ENCODE measurements around the gene TRA2B. TPM values are rescaled to one million over a fixed set of nuclear protein-coding genes. Genes with fewer than 3 reads are reported as not detected.

Gene TRA2B
- total RNA-seq, 2 donors from 2014 or later: 164 to 269 TPM

- Mint-ChIP-seq H3K9me3 (peaks cover 0 to 21% of the 10 kb centered on the region in 2 donors), H3K36me3 (peaks cover under 1 to 6% of the 10 kb centered on the region in 2 donors), H3K27ac (no peak overlapping the region)
- DNase-seq (ENCODE audit: low spot score in 2 of 2) (no peak), ATAC-seq (peak; percentile 24 to 30)
Observed at GRCh38 chr3:185960522-185961288, 22.9 kb upstream of the TRA2B start.

GRCh38 chr3:185959609-185960521 is 22.1 kb upstream of the TRA2B start:
- H3K36me3 Mint-ChIP-seq: peaks cover 0 to 6% of the 10 kb centered on the region in 2 donors
- ATAC-seq (peak; percentile 64 to 77), DNase-seq (ENCODE audit: low spot score in 2 of 2) (no peak)
- H3K27ac Mint-ChIP-seq: no peak overlapping the region
- peaks cover 0 to 19% of the 10 kb centered on the region in 2 donors for H3K9me3 Mint-ChIP-seq

- Mint-ChIP-seq H3K27ac (peak overlapping the region in 1 of 2 donors; percentile 78), H3K36me3 (peaks cover 0 to 6% of the 10 kb centered on the region in 2 donors), H3K9me3 (peaks cover 0 to 14% of the 10 kb centered on the region in 2 donors)
- DNase-seq (ENCODE audit: low spot score in 2 of 2) (no peak), ATAC-seq (no peak)
Observed at GRCh38 chr3:185958626-185959025, 20.8 kb upstream of the TRA2B start.

GRCh38 chr3:185956244-185956643 is 18.4 kb upstream of the TRA2B start:
- no peak for ATAC-seq
- DNase-seq (ENCODE audit: low spot score in 2 of 2): no peak
- Mint-ChIP-seq H3K9me3 (peaks cover 0 to 14% of the 10 kb centered on the region in 2 donors), H3K27ac (no peak overlapping the region), H3K36me3 (peaks cover 0 to 6% of the 10 kb centered on the region in 2 donors)

- H3K36me3 Mint-ChIP-seq: peaks cover 0 to 6% of the 10 kb centered on the region in 2 donors
- DNase-seq (ENCODE audit: low spot score in 2 of 2) (no peak), ATAC-seq (no peak)
- H3K27ac Mint-ChIP-seq: no peak overlapping the region
- peaks cover 0 to 14% of the 10 kb centered on the region in 2 donors for H3K9me3 Mint-ChIP-seq
Observed at GRCh38 chr3:185954366-185954723, 16.5 kb upstream of the TRA2B start.

GRCh38 chr3:185950728-185951127 is 12.9 kb upstream of the TRA2B start:
- no peaks in the 10 kb centered on the region for H3K36me3 Mint-ChIP-seq
- DNase-seq (ENCODE audit: low spot score in 2 of 2) (no peak), ATAC-seq (no peak)
- H3K27ac Mint-ChIP-seq: no peak overlapping the region
- H3K9me3 Mint-ChIP-seq: no peaks in the 10 kb centered on the region

- Mint-ChIP-seq H3K36me3 (no peaks in the 10 kb centered on the region), H3K9me3 (no peaks in the 10 kb centered on the region), H3K27ac (no peak overlapping the region)
- no peak for DNase-seq (ENCODE audit: low spot score in 2 of 2)
- ATAC-seq: no peak
Observed at GRCh38 chr3:185949515-185949914, 11.7 kb upstream of the TRA2B start.

- H3K36me3 Mint-ChIP-seq: no peaks in the 10 kb centered on the region
- no peak for ATAC-seq
- no peak for DNase-seq (ENCODE audit: low spot score in 2 of 2)
- H3K27ac Mint-ChIP-seq: no peak overlapping the region
- H3K9me3 Mint-ChIP-seq: no peaks in the 10 kb centered on the region
Observed at GRCh38 chr3:185948292-185948691, 10.5 kb upstream of the TRA2B start.

- DNase-seq (ENCODE audit: low spot score in 2 of 2) (no peak), ATAC-seq (peak; percentile 43 to 49)
- H3K36me3 Mint-ChIP-seq: no peaks in the 10 kb centered on the region
- H3K9me3 Mint-ChIP-seq: no peaks in the 10 kb centered on the region
- no peak overlapping the region for H3K27ac Mint-ChIP-seq
Observed at GRCh38 chr3:185943760-185944106, 5.9 kb upstream of the TRA2B start.

GRCh38 chr3:185942907-185943759 is 5.3 kb upstream of the TRA2B start:
- peaks cover 2 to 4% of the 10 kb centered on the region in 2 donors for H3K36me3 Mint-ChIP-seq
- DNase-seq (ENCODE audit: low spot score in 2 of 2): peak; percentile 83 to 84
- H3K27ac Mint-ChIP-seq: no peak overlapping the region
- peak; percentile 92 to 96 for ATAC-seq
- H3K9me3 Mint-ChIP-seq: peaks cover 0 to 3% of the 10 kb centered on the region in 2 donors

- ATAC-seq: no peak
- Mint-ChIP-seq H3K9me3 (peaks cover 0 to 4% of the 10 kb centered on the region in 2 donors), H3K36me3 (peaks cover 10 to 11% of the 10 kb centered on the region in 2 donors), H3K27ac (no peak overlapping the region)
- no peak for DNase-seq (ENCODE audit: low spot score in 2 of 2)
Observed at GRCh38 chr3:185942396-185942795, 4.6 kb upstream of the TRA2B start.

GRCh38 chr3:185940951-185941350 is 3.1 kb upstream of the TRA2B start:
- DNase-seq (ENCODE audit: low spot score in 2 of 2) (no peak), ATAC-seq (no peak)
- Mint-ChIP-seq H3K36me3 (peaks cover 24 to 26% of the 10 kb centered on the region in 2 donors), H3K9me3 (peaks cover 0 to 4% of the 10 kb centered on the region in 2 donors), H3K27ac (no peak overlapping the region)

GRCh38 chr3:185939721-185940120 is 1.9 kb upstream of the TRA2B start:
- Mint-ChIP-seq H3K36me3 (peaks cover 36 to 38% of the 10 kb centered on the region in 2 donors), H3K9me3 (peaks cover 0 to 4% of the 10 kb centered on the region in 2 donors), H3K27ac (no peak overlapping the region)
- no peak for DNase-seq (ENCODE audit: low spot score in 2 of 2)
- ATAC-seq: no peak

- H3K36me3 Mint-ChIP-seq: peaks cover 41 to 55% of the 10 kb centered on the region in 2 donors
- H3K9me3 Mint-ChIP-seq: peaks cover 0 to 4% of the 10 kb centered on the region in 2 donors
- ATAC-seq (peak; percentile 59 to 65), DNase-seq (ENCODE audit: low spot score in 2 of 2) (peak; percentile 83 to 85)
- H3K27ac Mint-ChIP-seq: peak overlapping the region; percentile 99 to 100
Observed at GRCh38 chr3:185936814-185937688, 763 bp downstream of the TRA2B start.

GRCh38 chr3:185936273-185936629 is 1.6 kb downstream of the TRA2B start:
- Mint-ChIP-seq H3K9me3 (peaks cover 0 to 4% of the 10 kb centered on the region in 2 donors), H3K27ac (peak overlapping the region; percentile 99 to 100), H3K36me3 (peaks cover 49 to 63% of the 10 kb centered on the region in 2 donors)
- DNase-seq (ENCODE audit: low spot score in 2 of 2) (no peak), ATAC-seq (no peak)
